Tibial nerve (tissue), 4 donors: ENCODE measurements around the gene CD300LB. TPM values are rescaled to one million over a fixed set of nuclear protein-coding genes. Genes with fewer than 3 reads are reported as not detected.
A peak's percentile ranks its signal among the peaks of the same experiment; 100 is the strongest.

Experiments
- DNase-seq, 2 donors: peaks; one replicate each; pipeline ENCODE4 v3.0.0-alpha.2; 2019; ENCODE audit warnings: low spot score in 2 of 2
- H3K27ac ChIP-seq, 4 donors: fragments of 200-600 bp; sonication (generic) in 3 of 4; one replicate each; pipeline ENCODE4 v1.5.1; 2017 to 2019; ENCODE audit warnings: mild to moderate bottlenecking in 1 of 4
- H3K27me3 ChIP-seq, 2 donors: fragments of 200-600 bp; sonication (generic) in 1 of 2; one replicate each; pipeline versions ENCODE4 v1.5.1 to v1.6.0; 2017 to 2019
- H3K36me3 ChIP-seq, 3 donors: fragments of 200-600 bp; sonication (generic); one replicate each; pipeline ENCODE4 v1.5.1; 2018 to 2019
- H3K4me1 ChIP-seq, 4 donors: fragments of 200-600 bp; sonication (generic) in 3 of 4; one replicate each; pipeline ENCODE4 v1.5.1; 2017 to 2019
- H3K4me3 ChIP-seq, 4 donors: fragments of 200-600 bp; sonication (generic) in 3 of 4; one replicate each; pipeline ENCODE4 v1.5.1; 2017 to 2019; ENCODE audit warnings: mild to moderate bottlenecking in 1 of 4, moderate library complexity in 1 of 4
- H3K9me3 ChIP-seq, 4 donors: fragments of 200-600 bp; sonication (generic) in 3 of 4; one replicate each; pipeline ENCODE4 v1.5.1; 2017 to 2019
- EP300 ChIP-seq, 2 donors: sonication (generic); formaldehyde crosslinking; IDR thresholded peaks; one replicate each; pipeline ENCODE4 v1.6.1; 2017; ENCODE audit warnings: antibody characterized with exemption in 2 of 2, mild to moderate bottlenecking in 1 of 2
- POLR2A ChIP-seq, 2 donors: fragments of 450-650 bp; IDR thresholded peaks; one replicate each; pipeline ENCODE4 v1.6.1; 2017; ENCODE audit warnings: antibody characterized with exemption in 2 of 2, mild to moderate bottlenecking in 2 of 2, moderate library complexity in 2 of 2
- WGBS, 2 donors: methylation state at CpG; one replicate each; pipeline ENCODE4 v1.1.5; 2018; 5-methylcytosine and 5-hydroxymethylcytosine counted together
- total RNA-seq, 4 donors: library from RNA; depleted of rRNA; stranded (reverse); fragments of >200 nt; gene quantifications; one replicate each; pipeline ENCODE4 v1.1.0, GENCODE V29; 2016
- TF ChIP-seq, protein P1 (sequence below), 5 experiments: fragments of 200-600 bp in 3 of 5; fragments of 450-650 bp in 2 of 5; sonication (generic) in 3 of 5; IDR thresholded peaks; one replicate each; pipeline ENCODE4 v1.5.1; 2016 to 2019; ENCODE audit warnings: antibody characterized with exemption in 5 of 5, mild to moderate bottlenecking in 3 of 5, moderate library complexity in 2 of 5

Gene CD300LB
- total RNA-seq, 4 donors from 2014 or later = 0.21 to 0.44 TPM; not detected in 2

DNA sequence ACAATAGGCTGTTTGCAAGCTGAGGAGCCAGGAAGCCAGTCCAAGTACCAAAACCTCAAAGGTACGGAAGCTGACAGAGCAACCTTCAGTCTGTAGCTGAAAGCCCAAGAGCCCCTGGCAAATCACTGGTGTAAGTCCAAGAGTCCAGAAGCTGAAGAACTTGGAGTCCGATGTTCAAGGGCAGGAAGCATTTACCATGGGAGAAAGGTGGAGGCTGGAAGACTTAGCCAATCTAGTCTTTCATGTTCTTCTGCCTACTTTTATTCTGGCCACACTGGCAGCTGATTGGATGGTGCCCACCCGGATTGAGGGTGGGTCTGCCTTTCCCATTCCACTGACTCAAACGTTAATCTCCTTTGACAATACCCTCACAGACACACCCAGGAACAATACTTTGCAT is 15.3 kb downstream of the CD300LB start:
- H3K4me1 ChIP-seq = no peaks in the 10 kb centered on the region
- no peaks in the 10 kb centered on the region for H3K36me3 ChIP-seq
- DNase-seq = no peak
- peaks cover 0 to 8% (median 0%) of the 10 kb centered on the region in 4 donors for H3K9me3 ChIP-seq
- TF ChIP-seq EP300 (IDR thresholded peaks at IDR 0.05) (no peak), POLR2A (IDR thresholded peaks at IDR 0.05) (no peak)
- TF ChIP-seq, protein P1, sequence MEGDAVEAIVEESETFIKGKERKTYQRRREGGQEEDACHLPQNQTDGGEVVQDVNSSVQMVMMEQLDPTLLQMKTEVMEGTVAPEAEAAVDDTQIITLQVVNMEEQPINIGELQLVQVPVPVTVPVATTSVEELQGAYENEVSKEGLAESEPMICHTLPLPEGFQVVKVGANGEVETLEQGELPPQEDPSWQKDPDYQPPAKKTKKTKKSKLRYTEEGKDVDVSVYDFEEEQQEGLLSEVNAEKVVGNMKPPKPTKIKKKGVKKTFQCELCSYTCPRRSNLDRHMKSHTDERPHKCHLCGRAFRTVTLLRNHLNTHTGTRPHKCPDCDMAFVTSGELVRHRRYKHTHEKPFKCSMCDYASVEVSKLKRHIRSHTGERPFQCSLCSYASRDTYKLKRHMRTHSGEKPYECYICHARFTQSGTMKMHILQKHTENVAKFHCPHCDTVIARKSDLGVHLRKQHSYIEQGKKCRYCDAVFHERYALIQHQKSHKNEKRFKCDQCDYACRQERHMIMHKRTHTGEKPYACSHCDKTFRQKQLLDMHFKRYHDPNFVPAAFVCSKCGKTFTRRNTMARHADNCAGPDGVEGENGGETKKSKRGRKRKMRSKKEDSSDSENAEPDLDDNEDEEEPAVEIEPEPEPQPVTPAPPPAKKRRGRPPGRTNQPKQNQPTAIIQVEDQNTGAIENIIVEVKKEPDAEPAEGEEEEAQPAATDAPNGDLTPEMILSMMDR (IDR thresholded peaks at IDR 0.05) = no peak
- no peak overlapping the region for H3K27ac ChIP-seq
- H3K27me3 ChIP-seq = no peaks in the 10 kb centered on the region
- WGBS, 2 donors = 78 to 82% methylated on average over 4 of the region's 4 CpGs
- H3K4me3 ChIP-seq = no peak overlapping the region

DNA sequence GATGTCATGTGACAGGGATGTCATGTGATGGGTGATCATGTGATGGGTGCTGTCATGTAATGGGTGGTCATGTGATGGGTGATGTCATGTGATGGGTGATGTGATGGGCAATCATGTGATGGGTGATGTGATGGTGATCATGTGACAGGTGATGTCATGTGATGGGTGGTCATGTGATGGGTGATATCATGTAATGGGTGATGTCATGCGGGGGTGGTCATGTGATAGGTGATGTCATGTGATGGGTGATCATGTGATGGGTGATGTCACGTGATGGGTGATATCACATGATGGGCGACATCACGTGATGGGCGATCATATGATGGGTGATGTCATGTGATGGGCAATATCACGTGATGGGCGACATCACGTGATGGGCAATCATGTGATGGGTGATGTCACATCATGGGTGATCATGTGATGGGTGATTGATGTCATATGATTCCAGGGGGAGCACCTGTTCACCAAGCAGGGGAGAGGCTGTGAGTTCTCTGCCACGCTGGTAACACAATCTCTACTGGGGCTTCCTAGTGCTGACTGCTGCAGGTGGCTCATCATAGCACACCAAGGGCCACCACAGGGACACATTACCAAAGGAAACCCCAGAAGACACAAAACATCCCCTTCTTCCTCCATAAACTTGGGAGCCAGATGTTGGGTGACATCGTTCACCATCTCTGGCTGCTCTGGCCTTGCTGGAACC is 16.5 kb downstream of the CD300LB start:
- no peaks in the 10 kb centered on the region for H3K36me3 ChIP-seq
- H3K4me3 ChIP-seq = no peak overlapping the region
- TF ChIP-seq EP300 (IDR thresholded peaks at IDR 0.05) (peak in 1 of 2 donors; percentile 35), POLR2A (IDR thresholded peaks at IDR 0.05) (no peak)
- TF ChIP-seq, protein P1 (IDR thresholded peaks at IDR 0.05) = no peak
- no peak for DNase-seq
- no peaks in the 10 kb centered on the region for H3K27me3 ChIP-seq
- peaks cover 0 to 8% (median 0%) of the 10 kb centered on the region in 4 donors for H3K9me3 ChIP-seq
- WGBS, 2 donors = 93 to 94% methylated on average over 10 of the region's 10 CpGs
- no peaks in the 10 kb centered on the region for H3K4me1 ChIP-seq
- H3K27ac ChIP-seq = no peak overlapping the region

DNA sequence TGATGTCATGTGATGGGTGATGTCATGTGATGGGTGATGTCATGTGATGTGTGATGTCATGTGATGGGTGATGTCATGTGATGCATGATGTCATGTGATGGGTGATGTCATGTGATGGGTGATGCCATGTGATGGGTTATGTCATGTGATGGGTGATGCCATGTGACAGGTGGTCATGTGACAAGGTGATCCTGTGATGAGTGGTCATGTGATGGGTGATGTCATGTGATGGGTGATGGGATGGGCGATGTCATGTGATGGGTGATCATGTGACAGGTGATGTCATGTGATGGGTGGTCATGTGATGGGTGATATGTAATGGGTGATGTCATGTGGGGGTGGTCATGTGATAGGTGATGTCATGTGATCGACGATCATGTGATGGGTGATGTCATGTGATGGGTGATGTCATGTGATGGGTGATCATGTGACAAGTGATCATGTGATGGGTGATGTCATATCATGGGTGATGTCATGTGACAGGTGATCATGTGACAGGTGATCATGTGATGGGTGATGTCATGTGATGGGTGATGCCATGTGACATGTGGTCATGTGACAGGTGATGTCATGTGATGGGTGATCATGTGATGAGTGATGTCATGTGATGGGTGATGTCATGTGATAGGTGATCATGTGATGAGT is 17.2 kb downstream of the CD300LB start:
- H3K4me3 ChIP-seq = no peak overlapping the region
- no peak for TF ChIP-seq POLR2A (IDR thresholded peaks at IDR 0.05)
- no peak for TF ChIP-seq EP300 (IDR thresholded peaks at IDR 0.05)
- TF ChIP-seq, protein P1 (IDR thresholded peaks at IDR 0.05) = no peak
- no peaks in the 10 kb centered on the region for H3K27me3 ChIP-seq
- no peaks in the 10 kb centered on the region for H3K36me3 ChIP-seq
- DNase-seq = peak in 1 of 2 donors; percentile 61
- 47 to 79% methylated on average over 3 of the region's 3 CpGs for WGBS, 2 donors
- H3K4me1 ChIP-seq = no peaks in the 10 kb centered on the region
- no peak overlapping the region for H3K27ac ChIP-seq
- peaks cover 0 to 8% (median 0%) of the 10 kb centered on the region in 4 donors for H3K9me3 ChIP-seq

DNA sequence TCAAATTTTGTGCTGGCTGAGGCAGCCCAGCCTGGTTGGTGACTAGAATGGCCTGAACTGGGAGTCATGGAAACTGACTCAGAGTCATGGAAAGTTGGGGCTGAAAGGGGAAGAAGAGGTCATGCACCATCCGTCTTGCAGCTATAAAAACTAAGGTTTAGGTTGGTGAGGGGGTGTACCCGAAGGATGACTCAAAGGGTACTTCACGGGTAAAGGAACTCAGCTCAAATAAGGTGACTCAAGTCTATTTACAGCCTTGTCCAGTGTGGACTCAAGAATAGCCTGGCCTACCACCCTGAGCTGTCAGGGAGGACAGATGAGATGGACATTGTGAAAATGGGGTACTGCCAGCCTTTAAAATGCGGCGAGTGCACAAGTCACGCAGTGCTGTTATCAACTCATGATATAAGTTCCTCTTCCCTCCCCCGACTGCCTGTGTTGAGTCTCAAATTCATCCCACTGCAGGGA is 18.6 kb downstream of the CD300LB start:
- H3K9me3 ChIP-seq = no peaks in the 10 kb centered on the region
- H3K36me3 ChIP-seq = no peaks in the 10 kb centered on the region
- DNase-seq = no peak
- H3K27me3 ChIP-seq = no peaks in the 10 kb centered on the region
- no peak overlapping the region for H3K4me3 ChIP-seq
- TF ChIP-seq POLR2A (IDR thresholded peaks at IDR 0.05) (no peak), EP300 (IDR thresholded peaks at IDR 0.05) (peak in 1 of 2 donors; percentile 10)
- TF ChIP-seq, protein P1 (IDR thresholded peaks at IDR 0.05) = no peak
- no peaks in the 10 kb centered on the region for H3K4me1 ChIP-seq
- 73 to 81% methylated on average over 7 of the region's 7 CpGs for WGBS, 2 donors
- no peak overlapping the region for H3K27ac ChIP-seq

DNA sequence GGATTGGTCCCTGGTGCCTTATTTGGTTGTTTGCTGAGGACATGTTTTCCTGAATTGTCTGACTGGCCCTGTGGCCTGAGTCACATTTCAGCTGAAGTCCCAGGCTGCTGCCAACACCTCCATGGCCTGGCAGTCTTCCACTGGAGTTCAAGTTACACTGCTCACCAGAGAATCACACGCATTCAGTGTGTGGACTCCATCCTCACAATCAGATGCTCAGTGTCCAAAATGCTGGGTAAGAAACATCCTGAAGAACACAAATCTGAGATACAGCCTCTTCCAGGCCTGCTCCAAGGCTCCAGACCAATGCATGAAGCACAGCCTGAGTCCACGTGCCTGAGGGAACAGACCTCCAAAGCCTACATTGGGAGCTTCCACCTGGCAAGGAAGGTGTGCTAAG is 19.2 kb downstream of the CD300LB start:
- Histone ChIP-seq H3K4me1 (no peaks in the 10 kb centered on the region), H3K36me3 (no peaks in the 10 kb centered on the region), H3K27me3 (no peaks in the 10 kb centered on the region), H3K27ac (no peak overlapping the region), H3K9me3 (no peaks in the 10 kb centered on the region), H3K4me3 (no peak overlapping the region)
- 63 to 77% methylated on average over 2 of the region's 2 CpGs for WGBS, 2 donors
- no peak for TF ChIP-seq POLR2A (IDR thresholded peaks at IDR 0.05)
- TF ChIP-seq, protein P1 (IDR thresholded peaks at IDR 0.05) = no peak
- TF ChIP-seq EP300 (IDR thresholded peaks at IDR 0.05) = no peak
- no peak for DNase-seq
